Panc1 (cell line): ENCODE results near the gene ZBTB20. TPM values are rescaled to one million over a fixed set of nuclear protein-coding genes. Genes with fewer than 3 reads are reported as not detected.

Source experiments
- ATAC-seq: fragments of 200-7000 bp; cut with Tn5 transposase; 2 replicates; pipeline ENCODE4 v1.9.1; 2020; ENCODE audit warnings: mild to moderate bottlenecking, moderate library complexity
- BruUV-seq: library from RNA; stranded (reverse); fragments of 400-500 nt; replicated peaks from 2 replicates; lab custom pipeline; 2021; lab: Mats Ljungman, UMichigan
- CTCF ChIA-PET: fragments of 300-600 bp; sonication (Branson Sonifier 250); formaldehyde crosslinking; loops from one replicate; lab custom pipeline; 2022; ENCODE audit warnings: antibody characterized with exemption; lab: Charles Lee
- POLR2A ChIA-PET: fragments of 300-600 bp; sonication (Branson Sonifier 250); formaldehyde crosslinking; loops from one replicate; lab custom pipeline; 2022; ENCODE audit warnings: antibody characterized with exemption; lab: Charles Lee
- DNase-seq: peaks from one replicate; pipeline ENCODE4 v3.0.0-alpha.2; 2010; ENCODE audit warnings: low read depth, low spot score
- H3K27ac ChIP-seq: 2 replicates; pipeline ENCODE4 v1.5.1; 2011; ENCODE audit warnings: mild to moderate bottlenecking, low read length, inconsistent platforms
- H3K27me3 ChIP-seq: fragments of 200-500 bp; sonication (Bioruptor generic); 2 replicates; pipeline ENCODE4 v1.6.0; 2014; ENCODE audit warnings: low read length, inconsistent platforms; ENCODE audit not compliant: control insufficient read depth, insufficient read depth
- H3K36me3 ChIP-seq: fragments of 200-500 bp; sonication (Bioruptor generic); 2 replicates; pipeline ENCODE4 v1.5.1; 2014; ENCODE audit warnings: inconsistent platforms, mild to moderate bottlenecking, low read length, moderate library complexity; ENCODE audit not compliant: control insufficient read depth, insufficient read depth
- H3K4me1 ChIP-seq: 2 replicates; pipeline ENCODE4 v1.5.1; 2011; ENCODE audit warnings: inconsistent platforms, mild to moderate bottlenecking, low read length, moderate library complexity; ENCODE audit not compliant: control insufficient read depth, insufficient read depth
- H3K4me3 ChIP-seq, 2 experiments: 2 replicates each; pipeline ENCODE4 v1.5.1; 2011 to 2012; ENCODE audit warnings: low read depth in 2 of 2, low read length in 2 of 2, mild to moderate bottlenecking in 2 of 2, inconsistent platforms in 1 of 2, moderate library complexity in 1 of 2
- H3K9me3 ChIP-seq: fragments of 200-500 bp; sonication (Bioruptor generic); 2 replicates; pipeline ENCODE4 v1.5.1; 2014; ENCODE audit warnings: low read depth, mild to moderate bottlenecking, inconsistent platforms, low read length, moderate library complexity; ENCODE audit not compliant: control insufficient read depth, insufficient read depth
- POLR2AphosphoS5 ChIP-seq: IDR thresholded peaks from 2 replicates; pipeline ENCODE4 v1.6.1; 2012; ENCODE audit warnings: mild to moderate bottlenecking, low read depth, low read length, moderate library complexity
- SIN3A ChIP-seq: IDR thresholded peaks from 2 replicates; pipeline ENCODE4 v1.6.1; 2012; ENCODE audit warnings: low read depth, mild to moderate bottlenecking, low read length, moderate library complexity, borderline replicate concordance; ENCODE audit not compliant: insufficient read depth
- TCF7L2 ChIP-seq: IDR thresholded peaks from 2 replicates; pipeline ENCODE4 v1.6.1; 2011; ENCODE audit warnings: mild to moderate bottlenecking, low read depth, low read length, inconsistent platforms
- in situ Hi-C: cut with HindIII; loops from 2 replicates; pipeline ENCODE4 v1.10.0; 2016; ENCODE audit warnings: low sequenced_read_pairs, low pct_unique_long_range_greater_than_20kb
- intact Hi-C: fragments of 100-400 bp; cut with micrococcal nuclease; formaldehyde crosslinking; loops from one replicate; pipeline ENCODE4 v1.10.0; 2022; ENCODE audit not compliant: unreplicated experiment
- total RNA-seq: library from RNA; stranded (reverse); gene quantifications from one replicate; pipeline ENCODE4 v1.2.1, GENCODE V29; 2021; ENCODE audit not compliant: unreplicated experiment
- TF ChIP-seq, protein P1 (sequence below): fragments of 450-650 bp; IDR thresholded peaks from 2 replicates; pipeline ENCODE4 v1.5.1; 2017; ENCODE audit warnings: mild to moderate bottlenecking
- TF ChIP-seq, protein P2 (sequence below), 2 experiments: IDR thresholded peaks; 2 replicates each; pipeline ENCODE4 v1.6.1; 2011 to 2012; ENCODE audit warnings: low read depth in 2 of 2, control low read depth in 1 of 2, low read length in 1 of 2, mild to moderate bottlenecking in 1 of 2, moderate library complexity in 1 of 2; ENCODE audit not compliant: insufficient read depth in 1 of 2

The ZBTB20 gene
- total RNA-seq, 1 experiment from 2014 or later, result 4.1 TPM

DNA sequence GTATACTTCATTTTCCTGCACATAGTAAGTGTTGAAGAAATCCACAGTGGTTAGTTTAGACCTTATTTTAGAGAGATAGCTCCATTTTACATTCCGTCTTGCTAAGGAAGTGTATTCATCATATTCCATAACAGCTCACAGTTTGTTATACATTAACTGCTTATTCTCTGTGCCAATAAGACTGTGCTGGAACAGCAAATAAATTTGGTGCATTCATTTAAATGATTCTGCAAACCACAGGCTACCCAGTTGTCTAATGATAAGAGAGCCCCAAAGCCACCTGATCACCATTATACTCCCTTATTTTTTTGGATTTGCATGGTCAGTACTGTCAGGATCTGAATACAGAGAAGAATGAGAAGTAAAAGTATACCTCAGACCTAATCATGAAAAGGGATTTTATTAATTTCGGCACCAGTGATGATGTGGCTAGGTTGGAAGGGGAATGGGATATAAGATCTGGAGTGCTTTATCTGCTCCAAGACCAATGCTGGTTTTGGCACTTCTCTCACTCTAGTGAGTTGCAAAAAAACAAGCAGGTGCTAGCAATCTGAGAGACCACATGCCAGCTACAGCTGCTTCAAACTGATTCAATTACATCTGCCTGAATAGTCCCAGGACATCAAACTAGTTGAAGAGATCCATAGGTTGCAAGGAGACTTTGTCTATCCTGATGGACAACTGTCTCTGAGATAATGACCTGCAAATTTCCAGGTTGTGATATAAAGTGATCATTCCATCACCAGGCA, 254.8 kb downstream of the ZBTB20 start:
- intact Hi-C loops, result no loop called here
- Histone ChIP-seq H3K36me3 (no peaks in the 10 kb centered on the region), H3K4me3 (no peak overlapping the region), H3K4me1 (no peaks in the 10 kb centered on the region), H3K27ac (no peak overlapping the region), H3K27me3 (no peaks in the 10 kb centered on the region), H3K9me3 (no peaks in the 10 kb centered on the region; the same call in 1 of the 2 replicates)
- ChIA-PET CTCF (no interaction called here), POLR2A (no interaction called here)
- no peak for TF ChIP-seq POLR2AphosphoS5
- TF ChIP-seq, protein P1, sequence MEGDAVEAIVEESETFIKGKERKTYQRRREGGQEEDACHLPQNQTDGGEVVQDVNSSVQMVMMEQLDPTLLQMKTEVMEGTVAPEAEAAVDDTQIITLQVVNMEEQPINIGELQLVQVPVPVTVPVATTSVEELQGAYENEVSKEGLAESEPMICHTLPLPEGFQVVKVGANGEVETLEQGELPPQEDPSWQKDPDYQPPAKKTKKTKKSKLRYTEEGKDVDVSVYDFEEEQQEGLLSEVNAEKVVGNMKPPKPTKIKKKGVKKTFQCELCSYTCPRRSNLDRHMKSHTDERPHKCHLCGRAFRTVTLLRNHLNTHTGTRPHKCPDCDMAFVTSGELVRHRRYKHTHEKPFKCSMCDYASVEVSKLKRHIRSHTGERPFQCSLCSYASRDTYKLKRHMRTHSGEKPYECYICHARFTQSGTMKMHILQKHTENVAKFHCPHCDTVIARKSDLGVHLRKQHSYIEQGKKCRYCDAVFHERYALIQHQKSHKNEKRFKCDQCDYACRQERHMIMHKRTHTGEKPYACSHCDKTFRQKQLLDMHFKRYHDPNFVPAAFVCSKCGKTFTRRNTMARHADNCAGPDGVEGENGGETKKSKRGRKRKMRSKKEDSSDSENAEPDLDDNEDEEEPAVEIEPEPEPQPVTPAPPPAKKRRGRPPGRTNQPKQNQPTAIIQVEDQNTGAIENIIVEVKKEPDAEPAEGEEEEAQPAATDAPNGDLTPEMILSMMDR, result no peak
- TF ChIP-seq, protein P2, sequence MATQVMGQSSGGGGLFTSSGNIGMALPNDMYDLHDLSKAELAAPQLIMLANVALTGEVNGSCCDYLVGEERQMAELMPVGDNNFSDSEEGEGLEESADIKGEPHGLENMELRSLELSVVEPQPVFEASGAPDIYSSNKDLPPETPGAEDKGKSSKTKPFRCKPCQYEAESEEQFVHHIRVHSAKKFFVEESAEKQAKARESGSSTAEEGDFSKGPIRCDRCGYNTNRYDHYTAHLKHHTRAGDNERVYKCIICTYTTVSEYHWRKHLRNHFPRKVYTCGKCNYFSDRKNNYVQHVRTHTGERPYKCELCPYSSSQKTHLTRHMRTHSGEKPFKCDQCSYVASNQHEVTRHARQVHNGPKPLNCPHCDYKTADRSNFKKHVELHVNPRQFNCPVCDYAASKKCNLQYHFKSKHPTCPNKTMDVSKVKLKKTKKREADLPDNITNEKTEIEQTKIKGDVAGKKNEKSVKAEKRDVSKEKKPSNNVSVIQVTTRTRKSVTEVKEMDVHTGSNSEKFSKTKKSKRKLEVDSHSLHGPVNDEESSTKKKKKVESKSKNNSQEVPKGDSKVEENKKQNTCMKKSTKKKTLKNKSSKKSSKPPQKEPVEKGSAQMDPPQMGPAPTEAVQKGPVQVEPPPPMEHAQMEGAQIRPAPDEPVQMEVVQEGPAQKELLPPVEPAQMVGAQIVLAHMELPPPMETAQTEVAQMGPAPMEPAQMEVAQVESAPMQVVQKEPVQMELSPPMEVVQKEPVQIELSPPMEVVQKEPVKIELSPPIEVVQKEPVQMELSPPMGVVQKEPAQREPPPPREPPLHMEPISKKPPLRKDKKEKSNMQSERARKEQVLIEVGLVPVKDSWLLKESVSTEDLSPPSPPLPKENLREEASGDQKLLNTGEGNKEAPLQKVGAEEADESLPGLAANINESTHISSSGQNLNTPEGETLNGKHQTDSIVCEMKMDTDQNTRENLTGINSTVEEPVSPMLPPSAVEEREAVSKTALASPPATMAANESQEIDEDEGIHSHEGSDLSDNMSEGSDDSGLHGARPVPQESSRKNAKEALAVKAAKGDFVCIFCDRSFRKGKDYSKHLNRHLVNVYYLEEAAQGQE (IDR thresholded peaks at IDR 0.05; ENCODE audit: insufficient read depth in 1 of 2, low read depth in 2 of 2, low read length in 1 of 2), result no peak
- no peak for TF ChIP-seq TCF7L2
- ATAC-seq (no peak), DNase-seq (no peak)
- in situ Hi-C loops, result no loop called here
- no TSS peak for BruUV-seq

DNA sequence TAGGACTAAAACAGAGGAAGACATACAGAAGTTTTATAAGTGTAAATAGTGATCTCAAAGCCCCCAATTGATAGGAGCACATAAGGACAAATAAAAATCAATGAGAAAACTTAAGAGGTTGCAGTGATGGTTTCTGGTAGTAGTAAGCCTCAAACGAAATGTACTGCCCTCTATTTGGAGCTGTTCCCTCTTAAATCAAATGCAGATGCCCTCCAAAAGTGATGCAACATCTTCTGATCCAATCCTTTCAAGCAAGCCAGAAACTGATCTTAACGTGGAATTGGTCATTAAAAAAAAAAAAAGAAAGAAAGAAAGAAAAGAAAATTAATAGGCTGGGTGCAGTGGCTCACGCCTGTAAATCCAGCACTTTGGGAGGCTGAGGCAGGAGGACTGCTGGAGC, 259.3 kb downstream of the ZBTB20 start:
- TF ChIP-seq SIN3A (no peak), POLR2AphosphoS5 (no peak)
- TF ChIP-seq, protein P1, result no peak
- DNase-seq (no peak), ATAC-seq (no peak)
- no TSS peak for BruUV-seq
- H3K27ac ChIP-seq, result no peak overlapping the region
- ChIA-PET CTCF (interaction anchor here (0.7 kb wide), 1 partner anchor 63 kb away, joined by 5 read pairs; no protein-coding TSS in a partner anchor), POLR2A (no interaction called here)
- no peaks in the 10 kb centered on the region for H3K36me3 ChIP-seq
- H3K4me1 ChIP-seq, result no peaks in the 10 kb centered on the region
- H3K9me3 ChIP-seq, result no peaks in the 10 kb centered on the region; the same call in 1 of the 2 replicates
- no peaks in the 10 kb centered on the region for H3K27me3 ChIP-seq
- H3K4me3 ChIP-seq, result no peak overlapping the region
- intact Hi-C loops, result no loop called here
- in situ Hi-C loops, result no loop called here
